ENCODE measurements around the gene RABGGTB.
"Not testable (repeated sequence)": the region's sequence is repeated elsewhere in the genome, so short reads cannot be mapped to it uniquely, and the experiment has no call there.

The RABGGTB gene

DNA sequence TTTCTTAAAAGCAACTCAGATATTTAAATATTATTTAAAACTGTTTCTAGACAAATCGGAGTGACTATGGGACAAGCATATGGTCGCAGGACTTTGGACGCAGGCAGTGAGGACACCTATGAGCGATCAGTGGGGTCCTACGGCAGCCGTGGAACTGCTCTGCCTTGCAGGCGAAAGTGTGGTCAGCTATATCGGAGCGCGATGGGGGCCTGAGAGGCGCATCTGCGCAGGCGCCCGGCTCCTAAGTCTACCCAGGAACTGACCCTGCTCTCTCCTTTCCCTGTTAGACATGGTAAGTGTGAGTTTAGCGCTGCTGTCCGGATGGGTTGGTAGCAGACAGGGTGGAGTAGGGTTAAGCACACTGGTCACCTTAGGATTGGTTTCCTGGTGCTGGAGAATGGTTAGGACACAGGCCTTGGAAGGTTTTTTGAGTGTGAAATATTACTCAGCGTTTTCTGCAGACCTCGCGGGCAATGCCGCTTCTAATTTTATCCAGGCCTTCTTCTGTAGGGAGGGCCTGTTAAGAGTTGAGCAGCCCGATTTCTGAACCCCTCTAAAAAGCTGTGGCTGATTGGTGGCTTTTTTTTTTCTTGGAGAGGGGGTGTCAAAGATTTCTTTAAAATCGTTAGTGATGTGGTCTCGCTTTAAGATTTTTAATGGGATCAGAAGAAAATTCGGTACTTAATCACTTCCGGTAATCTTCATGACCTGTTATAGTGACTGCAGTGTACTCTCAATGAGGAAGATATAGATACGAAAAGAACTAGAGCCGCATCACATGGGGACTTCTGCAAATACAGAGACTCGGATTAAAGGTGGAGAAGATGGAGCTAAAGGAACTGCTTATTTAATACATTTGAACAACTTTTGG lies at the start of gene RABGGTB:
Gene RABGGTB (plus strand): TSS at position 274 of the 871 bp plus-strand sequence. CDS start 16 bp downstream, at position 290.
- DNase-seq (ENCODE audit: low read depth in 2 of 2), result peak; percentile 88 to 90

- DNase-seq (ENCODE audit: low read depth in 2 of 2), result no peak
Measured at GRCh38 chr1:75742047-75742625, 43.9 kb upstream of the RABGGTB start.

DNA sequence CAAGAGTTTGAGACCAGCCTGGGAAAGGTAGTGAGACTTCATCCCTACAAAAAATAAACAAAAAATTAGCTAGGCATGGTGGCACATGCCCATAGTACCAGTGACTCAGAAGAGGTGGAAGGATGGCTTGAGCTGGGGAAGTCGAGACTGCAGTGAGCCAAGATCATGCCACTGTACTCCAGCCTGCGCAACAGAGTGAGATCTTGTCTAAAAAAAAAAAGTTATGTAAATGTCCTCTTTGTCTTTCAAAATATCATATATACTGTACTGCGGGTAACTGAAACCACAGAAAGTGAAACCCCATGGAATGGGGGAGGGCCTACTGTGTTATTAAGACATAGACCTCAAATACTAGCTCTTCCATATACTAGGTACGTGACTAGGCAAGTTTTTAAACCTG lies 40.8 kb upstream of the RABGGTB start:
- no peak for DNase-seq (ENCODE audit: low read depth in 2 of 2)

DNA sequence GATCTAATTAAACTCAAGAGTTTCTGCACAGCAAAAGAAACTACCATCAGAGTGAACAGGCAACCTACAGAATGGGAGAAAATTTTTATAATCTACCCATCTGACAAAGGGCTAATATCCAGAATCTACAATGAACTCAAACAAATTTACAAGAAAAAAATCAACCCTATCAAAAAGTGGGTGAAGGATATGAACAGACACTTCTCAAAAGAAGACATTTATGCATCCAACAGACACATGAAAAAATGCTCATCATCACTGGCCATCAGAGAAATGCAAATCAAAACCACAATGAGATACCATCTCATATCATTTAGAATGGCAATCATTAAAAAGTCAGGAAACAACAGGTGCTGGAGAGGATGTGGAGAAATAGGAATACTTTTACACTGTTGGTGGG lies 28.8 kb upstream of the RABGGTB start:
- not testable (repeated sequence) for DNase-seq (ENCODE audit: low read depth in 2 of 2)

- DNase-seq (ENCODE audit: low read depth in 2 of 2), result not testable (repeated sequence)
Measured at GRCh38 chr1:75758543-75758942, 27.5 kb upstream of the RABGGTB start.

DNA sequence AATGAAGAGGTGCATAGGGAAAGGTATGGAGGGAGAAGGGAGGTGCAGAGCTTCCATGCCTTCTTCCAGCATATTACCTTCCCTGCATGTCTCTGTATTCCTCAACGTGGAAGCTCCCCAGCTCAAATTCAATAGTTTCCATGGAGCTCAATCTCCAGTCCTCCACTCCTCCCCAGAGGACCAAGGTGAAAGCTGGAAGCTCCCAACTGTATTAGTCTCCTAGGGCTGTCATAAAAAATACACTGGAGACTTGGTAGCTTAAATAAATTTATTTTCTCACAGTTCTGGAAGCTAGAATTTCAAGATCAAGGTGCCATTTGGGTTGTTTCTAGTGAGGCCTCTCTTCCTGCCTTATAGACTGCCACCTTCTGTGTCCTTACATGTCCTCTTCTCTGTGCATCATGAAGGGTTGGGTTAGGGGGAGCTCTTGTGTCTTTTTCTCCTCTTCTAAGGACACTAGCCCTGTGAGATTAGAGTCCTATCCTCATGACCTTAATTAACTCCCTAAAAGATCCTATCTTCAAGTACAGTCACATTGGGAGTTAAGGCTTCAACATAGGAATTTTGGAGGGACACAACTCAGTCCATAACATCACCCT lies 21.9 kb upstream of the RABGGTB start:
- no peak for DNase-seq (ENCODE audit: low read depth in 2 of 2)

GRCh38 chr1:75765697-75766355 lies 20.2 kb upstream of the RABGGTB start:
- no peak for DNase-seq (ENCODE audit: low read depth in 2 of 2)

DNA sequence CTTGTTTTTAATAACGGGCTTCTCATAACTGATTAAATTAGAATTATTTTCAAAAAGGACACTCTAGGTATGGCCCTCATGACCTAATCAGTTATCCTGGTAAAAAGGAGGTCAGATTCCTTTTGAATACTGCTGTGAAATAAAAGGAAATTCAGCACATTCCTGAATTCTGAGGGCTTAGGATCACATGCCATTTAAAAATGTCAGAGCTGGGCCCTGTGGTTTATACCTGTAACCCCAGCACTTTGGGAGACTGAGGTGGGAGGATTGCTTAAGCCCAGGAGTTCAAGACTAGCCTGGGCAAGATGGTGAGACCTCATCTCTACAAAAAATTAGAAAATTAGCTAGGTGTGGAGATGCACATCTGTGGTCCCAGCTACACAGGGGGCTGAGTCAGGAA lies 18.0 kb upstream of the RABGGTB start:
- no peak for DNase-seq (ENCODE audit: low read depth in 2 of 2)

DNA sequence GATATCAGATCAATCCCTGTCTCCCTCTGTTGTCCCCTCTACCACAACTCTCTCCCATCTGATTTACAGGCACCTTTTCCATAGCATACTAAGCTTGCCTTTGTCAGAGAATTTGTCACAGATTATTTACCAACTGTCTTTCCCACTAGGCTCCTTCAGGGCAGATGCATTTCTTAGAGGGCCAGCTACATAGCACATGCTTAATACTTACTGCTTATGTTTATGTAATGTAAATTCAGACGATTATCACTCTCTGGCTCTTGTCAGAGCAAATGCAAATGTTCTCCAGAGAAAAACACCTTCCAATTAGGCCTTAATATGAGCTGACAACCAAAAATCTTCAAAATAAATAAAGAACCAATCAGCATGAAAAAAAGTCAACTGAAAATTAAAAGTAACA lies 15.3 kb upstream of the RABGGTB start:
- DNase-seq (ENCODE audit: low read depth in 2 of 2), result no peak

DNA sequence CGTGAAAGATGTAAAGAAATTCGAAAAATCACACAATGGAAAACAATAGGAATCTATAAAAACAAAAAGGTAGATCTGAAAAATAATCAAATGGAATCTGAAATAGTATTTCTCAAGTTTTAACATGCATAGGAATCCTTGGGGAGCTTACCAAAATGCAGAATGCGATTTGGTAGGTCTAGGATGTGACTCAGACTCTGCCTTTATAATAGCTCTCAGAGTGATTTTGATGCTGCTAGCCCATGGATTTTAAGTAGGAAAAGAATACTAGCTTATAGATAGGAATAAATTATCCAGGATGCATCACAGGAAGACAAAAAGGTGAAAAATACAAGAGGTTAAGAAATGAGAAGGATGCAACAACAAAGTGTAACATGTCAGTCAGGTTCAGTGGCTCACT lies 14.1 kb upstream of the RABGGTB start:
- DNase-seq (ENCODE audit: low read depth in 2 of 2), result no peak

GRCh38 chr1:75777812-75778211 lies 8.2 kb upstream of the RABGGTB start:
- not testable (repeated sequence) for DNase-seq (ENCODE audit: low read depth in 2 of 2)

DNA sequence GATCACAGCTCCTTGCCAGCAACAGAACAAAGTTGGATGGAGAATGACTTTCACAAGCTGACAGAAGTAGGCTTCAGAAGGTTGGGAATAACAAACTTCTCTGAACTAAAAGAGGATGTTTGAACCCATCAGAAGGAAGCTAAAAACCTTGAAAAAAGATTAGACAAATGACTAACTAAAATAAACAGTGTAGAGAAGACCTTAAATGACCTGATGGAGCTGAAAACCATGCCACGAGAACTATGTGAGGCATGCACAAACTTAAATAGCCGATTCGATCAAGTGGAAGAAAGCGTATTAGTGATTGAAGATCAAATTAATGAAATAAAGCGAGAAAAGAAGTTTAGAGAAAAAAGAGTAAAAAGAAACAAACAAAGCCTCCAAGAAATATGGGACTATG lies 7.4 kb upstream of the RABGGTB start:
- not testable (repeated sequence) for DNase-seq (ENCODE audit: low read depth in 2 of 2)

- not testable (repeated sequence) for DNase-seq (ENCODE audit: low read depth in 2 of 2)
Measured at GRCh38 chr1:75780183-75780582, 5.9 kb upstream of the RABGGTB start.

DNA sequence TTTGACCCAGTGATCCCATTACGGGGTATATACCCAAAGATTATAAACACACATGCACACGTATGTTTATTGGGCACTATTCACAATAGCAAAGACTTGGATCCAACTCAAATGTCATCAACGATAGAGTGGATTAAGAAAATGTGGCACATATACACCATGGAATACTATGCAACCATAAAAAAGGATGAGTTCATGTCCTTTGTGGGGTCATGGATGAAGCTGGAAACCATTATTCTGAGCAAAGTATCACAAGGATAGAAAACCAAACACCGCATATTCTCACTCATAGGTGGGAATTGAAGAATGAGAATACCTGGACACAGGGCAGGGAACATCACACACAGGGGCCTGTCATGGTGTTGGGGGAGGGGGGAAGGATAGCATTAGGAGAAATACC lies 2.1 kb upstream of the RABGGTB start:
- DNase-seq (ENCODE audit: low read depth in 2 of 2), result not testable (repeated sequence)

GRCh38 chr1:75785320-75785982 lies 605 bp upstream of the RABGGTB start:
- no peak for DNase-seq (ENCODE audit: low read depth in 2 of 2)

GRCh38 chr1:75786901-75787493 lies 941 bp downstream of the RABGGTB start:
- no peak for DNase-seq (ENCODE audit: low read depth in 2 of 2)

- no peak for DNase-seq (ENCODE audit: low read depth in 2 of 2)
Measured at GRCh38 chr1:75787524-75787923, 1.5 kb downstream of the RABGGTB start.

DNA sequence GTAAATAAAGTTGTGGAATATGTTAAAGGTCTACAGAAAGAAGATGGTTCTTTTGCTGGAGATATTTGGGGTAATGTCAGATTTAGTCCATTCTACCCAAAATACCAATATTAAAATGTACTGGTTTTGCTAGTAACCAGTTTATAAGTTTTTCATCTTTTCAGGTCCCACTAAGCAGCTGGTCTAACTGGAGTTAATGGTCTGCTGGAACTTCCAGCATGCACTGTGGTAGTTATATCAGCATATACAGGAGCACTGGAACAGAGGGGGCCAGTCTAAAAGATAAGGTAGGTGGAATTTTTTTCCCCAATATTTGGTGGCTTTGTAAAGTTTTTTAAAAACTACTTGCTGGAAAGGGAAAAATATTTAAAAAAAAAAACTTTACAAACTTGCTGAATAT lies 3.9 kb downstream of the RABGGTB start:
- no peak for DNase-seq (ENCODE audit: low read depth in 2 of 2)

GRCh38 chr1:75791022-75791421 lies 5.0 kb downstream of the RABGGTB start:
- no peak for DNase-seq (ENCODE audit: low read depth in 2 of 2)

GRCh38 chr1:75792091-75792490 lies 6.0 kb downstream of the RABGGTB start:
- no peak for DNase-seq (ENCODE audit: low read depth in 2 of 2)

GRCh38 chr1:75794382-75794781 lies 8.3 kb downstream of the RABGGTB start:
- DNase-seq (ENCODE audit: low read depth in 2 of 2), result no peak
